ENCODE data around the gene ADCY1. TPM values are rescaled to one million over a fixed set of nuclear protein-coding genes. Genes with fewer than 3 reads are reported as not detected.

ADCY1 gene
- total RNA-seq, 2 experiments from 2014 or later, result 0.03 TPM; not detected in 1

GRCh38 chr7:45652630-45653029 is 78.5 kb downstream of the ADCY1 start:
- H3K9me3 Mint-ChIP-seq, result no peaks in the 10 kb centered on the region
- Histone ChIP-seq H3K4me1 (ENCODE audit: insufficient read depth, low read length) (no peaks in the 10 kb centered on the region), H3K36me3 (ENCODE audit: insufficient read depth, low read length) (no peaks in the 10 kb centered on the region), H3K4me3 (ENCODE audit: low read length) (no peak overlapping the region), H3K9me3 (ENCODE audit: control insufficient read depth in 1 of 2, insufficient read depth in 1 of 2, low read length in 2 of 2) (no peaks in the 10 kb centered on the region), H3K27me3 (ENCODE audit: control insufficient read depth in 1 of 2, insufficient read depth in 2 of 2, low read length in 2 of 2) (peaks cover 0 to 2% of the 10 kb centered on the region in 2 experiments), H3K27ac (ENCODE audit: low read depth in 1 of 2, low read length in 2 of 2) (no peak overlapping the region)
- ChIA-PET POLR2A (no interaction called here), CTCF (no interaction called here)
- H3K27me3 Mint-ChIP-seq, result no peaks in the 10 kb centered on the region
- H3K27ac Mint-ChIP-seq, result no peak overlapping the region
- no peaks in the 10 kb centered on the region for H3K4me1 Mint-ChIP-seq (ENCODE audit: low read depth)
- TF ChIP-seq CTCF (IDR thresholded peaks at IDR 0.05), result no peak
- no peaks in the 10 kb centered on the region for H3K36me3 Mint-ChIP-seq (ENCODE audit: low read depth)
- no peak for ATAC-seq (ENCODE audit: poor library complexity)
- intact Hi-C loops (cut with DNase I, micrococcal nuclease), result no loop called here
- no peak for DNase-seq
- H3K4me3 Mint-ChIP-seq, result no peak overlapping the region

GRCh38 chr7:45653209-45653907 is 79.2 kb downstream of the ADCY1 start:
- Histone ChIP-seq H3K4me3 (ENCODE audit: low read length) (no peak overlapping the region), H3K9me3 (ENCODE audit: control insufficient read depth in 1 of 2, insufficient read depth in 1 of 2, low read length in 2 of 2) (no peaks in the 10 kb centered on the region), H3K36me3 (ENCODE audit: insufficient read depth, low read length) (no peaks in the 10 kb centered on the region), H3K27ac (ENCODE audit: low read depth in 1 of 2, low read length in 2 of 2) (no peak overlapping the region), H3K27me3 (ENCODE audit: control insufficient read depth in 1 of 2, insufficient read depth in 2 of 2, low read length in 2 of 2) (peaks cover 0 to 2% of the 10 kb centered on the region in 2 experiments), H3K4me1 (ENCODE audit: insufficient read depth, low read length) (no peaks in the 10 kb centered on the region)
- no peak overlapping the region for H3K27ac Mint-ChIP-seq
- DNase-seq (no peak), ATAC-seq (ENCODE audit: poor library complexity) (no peak)
- POLR2A ChIA-PET, result no interaction called here
- no peaks in the 10 kb centered on the region for H3K9me3 Mint-ChIP-seq
- no peaks in the 10 kb centered on the region for H3K36me3 Mint-ChIP-seq (ENCODE audit: low read depth)
- CTCF ChIA-PET, result no interaction called here
- H3K4me3 Mint-ChIP-seq, result no peak overlapping the region
- no peaks in the 10 kb centered on the region for H3K4me1 Mint-ChIP-seq (ENCODE audit: low read depth)
- no peaks in the 10 kb centered on the region for H3K27me3 Mint-ChIP-seq
- intact Hi-C loops (cut with DNase I, micrococcal nuclease), result no loop called here
- no peak for TF ChIP-seq CTCF (IDR thresholded peaks at IDR 0.05)

- H3K4me3 Mint-ChIP-seq, result no peak overlapping the region
- Histone ChIP-seq H3K27ac (ENCODE audit: low read depth in 1 of 2, low read length in 2 of 2) (no peak overlapping the region), H3K27me3 (ENCODE audit: control insufficient read depth in 1 of 2, insufficient read depth in 2 of 2, low read length in 2 of 2) (peaks cover 0 to 2% of the 10 kb centered on the region in 2 experiments), H3K4me1 (ENCODE audit: insufficient read depth, low read length) (no peaks in the 10 kb centered on the region), H3K9me3 (ENCODE audit: control insufficient read depth in 1 of 2, insufficient read depth in 1 of 2, low read length in 2 of 2) (no peaks in the 10 kb centered on the region), H3K36me3 (ENCODE audit: insufficient read depth, low read length) (no peaks in the 10 kb centered on the region), H3K4me3 (ENCODE audit: low read length) (no peak overlapping the region)
- H3K4me1 Mint-ChIP-seq (ENCODE audit: low read depth), result no peaks in the 10 kb centered on the region
- H3K36me3 Mint-ChIP-seq (ENCODE audit: low read depth), result no peaks in the 10 kb centered on the region
- CTCF ChIA-PET, result no interaction called here
- no peak for TF ChIP-seq CTCF (IDR thresholded peaks at IDR 0.05)
- H3K27ac Mint-ChIP-seq, result no peak overlapping the region
- DNase-seq (no peak), ATAC-seq (ENCODE audit: poor library complexity) (no peak)
- no peaks in the 10 kb centered on the region for H3K27me3 Mint-ChIP-seq
- POLR2A ChIA-PET, result no interaction called here
- intact Hi-C loops (cut with DNase I, micrococcal nuclease), result no loop called here
- no peaks in the 10 kb centered on the region for H3K9me3 Mint-ChIP-seq
Measured at GRCh38 chr7:45654341-45654740, 80.2 kb downstream of the ADCY1 start.

Measured in CD4-positive, alpha-beta T cell (primary cell).